Hepatocyte (in vitro differentiated cells): Measurements from ENCODE around the gene SUGCT.

Experiments used
- CTCF ChIP-seq: fragments of 200-600 bp; sonication (generic); IDR thresholded peaks from 2 replicates; pipeline ENCODE4 v1.5.1; 2016; ENCODE audit warnings: antibody characterized with exemption, mild to moderate bottlenecking; ENCODE audit not compliant: poor library complexity
- EZH2 ChIP-seq: fragments of 200-600 bp; sonication (generic); IDR thresholded peaks from 2 replicates; pipeline ENCODE4 v1.6.1; 2016; ENCODE audit warnings: antibody characterized with exemption, mild to moderate bottlenecking, borderline replicate concordance

- TF ChIP-seq CTCF (no peak), EZH2 (no peak)
These were observed 774.7 kb downstream of the SUGCT start for GRCh38 chr7:40909346-40909980.
